ENCODE data around the gene NYAP2.

NYAP2 gene

DNA sequence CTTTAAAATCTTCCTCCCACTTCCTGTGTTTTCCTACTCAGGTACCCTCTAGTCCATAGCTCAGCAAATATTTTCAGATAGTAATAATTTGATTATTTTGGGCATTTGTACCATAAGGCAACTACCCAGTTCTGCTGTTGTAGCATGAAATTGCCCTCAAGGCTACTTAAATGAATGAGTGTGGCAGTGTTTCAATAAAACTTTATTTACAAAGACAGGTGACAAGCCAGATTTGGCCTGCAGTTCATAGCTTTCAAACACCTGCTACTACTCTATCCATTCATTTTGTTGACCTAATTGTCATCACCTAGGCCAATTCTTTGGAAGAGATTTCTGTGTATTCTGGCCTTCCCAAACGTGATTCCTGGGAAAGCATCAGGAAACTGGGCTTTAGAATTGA is 28.9 kb downstream of the NYAP2 start:
- DNase-seq (ENCODE audit: low spot score) (no peak), FAIRE-seq (no peak)

DNA sequence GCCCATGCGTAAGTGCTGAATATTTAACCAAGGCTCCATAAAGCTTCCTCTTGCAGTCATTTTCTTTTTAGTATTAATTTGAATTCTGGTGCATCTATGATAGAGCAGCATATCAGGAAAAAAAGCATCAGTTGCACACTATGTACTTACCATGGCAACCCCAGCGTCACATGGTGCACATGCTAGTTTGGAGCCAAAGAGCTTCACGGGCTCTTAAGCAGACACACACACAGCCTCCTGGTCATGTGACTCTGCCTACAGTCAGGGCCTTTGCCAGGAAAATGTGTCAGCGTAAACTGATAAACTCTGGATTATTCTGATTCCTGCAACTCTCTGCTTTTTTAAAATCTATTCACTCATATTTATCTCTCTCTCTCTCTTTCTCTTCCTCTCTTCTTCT is 30.2 kb downstream of the NYAP2 start:
- DNase-seq (ENCODE audit: low spot score): no peak
- no peak for FAIRE-seq

DNA sequence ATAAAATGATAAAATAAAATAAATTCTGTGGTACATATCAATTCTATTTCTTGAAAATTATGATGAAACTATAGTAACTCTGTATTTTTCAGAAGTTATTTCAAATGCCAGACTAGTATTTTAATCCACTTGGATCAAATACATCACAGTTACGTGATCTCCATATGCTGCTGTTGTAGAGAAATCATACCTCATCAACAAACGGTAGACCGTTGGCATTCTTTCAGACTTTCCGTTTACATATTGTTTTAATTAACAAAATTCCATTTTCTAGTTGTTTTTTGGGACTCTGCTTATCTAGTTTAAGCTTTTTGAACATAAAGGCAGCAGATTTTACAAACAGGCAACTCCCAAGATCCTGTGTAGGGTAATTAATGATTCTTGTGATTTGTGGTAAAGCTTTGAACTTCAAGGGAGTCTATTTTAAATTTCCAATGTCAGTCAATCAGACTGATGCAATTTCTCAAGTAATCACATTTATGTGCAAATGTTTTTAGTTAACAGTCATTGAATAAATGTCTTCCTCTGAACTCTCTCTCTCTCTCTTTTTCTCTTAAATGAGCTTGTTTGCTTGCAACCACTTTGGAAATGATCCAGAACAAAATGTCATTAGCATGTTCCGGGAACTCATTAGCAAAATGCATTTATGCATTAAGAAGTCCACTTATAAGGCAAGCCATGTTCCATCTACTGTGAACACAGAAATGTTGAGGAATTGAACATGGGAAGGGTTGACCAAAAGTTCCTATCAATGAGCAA is 31.8 kb downstream of the NYAP2 start:
- FAIRE-seq (no peak), DNase-seq (ENCODE audit: low spot score) (no peak)

DNA sequence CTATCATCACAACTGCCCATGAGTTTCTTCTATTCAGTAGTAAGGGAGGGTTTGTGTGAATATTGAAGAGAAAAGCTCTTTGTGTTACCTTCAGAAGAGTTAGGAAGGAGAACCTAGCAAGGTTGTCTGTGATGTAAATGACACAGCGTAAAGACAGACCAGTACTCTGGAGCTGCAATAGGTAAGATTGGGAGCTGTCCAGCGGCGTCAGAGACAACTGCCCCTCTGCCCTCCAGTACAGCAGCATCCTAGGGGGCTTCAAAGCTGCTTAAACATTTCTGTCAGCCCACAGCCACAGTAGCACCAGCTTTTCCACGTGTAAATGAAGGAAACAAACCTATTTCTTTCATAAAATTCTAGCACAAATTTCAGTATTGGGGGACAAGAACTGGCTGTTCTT is 34.5 kb downstream of the NYAP2 start:
- no peak for DNase-seq (ENCODE audit: low spot score)
- no peak for FAIRE-seq

DNA sequence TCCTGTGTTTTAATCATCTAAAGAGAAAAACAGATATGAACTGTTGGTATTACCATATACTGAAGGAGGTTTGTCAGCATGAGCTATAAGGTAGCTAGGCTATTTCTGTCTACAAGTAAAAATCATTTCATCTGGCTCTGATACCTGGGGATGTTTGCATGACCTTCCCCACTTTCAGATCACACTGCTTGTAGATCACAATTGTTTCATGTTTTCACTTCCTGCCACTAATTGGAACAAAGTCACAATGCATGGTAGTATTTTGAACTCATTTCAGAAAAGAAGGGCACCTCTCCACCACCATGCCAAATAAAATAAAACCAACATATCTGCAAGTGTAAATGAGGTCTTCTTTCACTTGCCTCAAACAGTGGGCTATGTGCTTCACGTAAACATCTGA is 37.8 kb downstream of the NYAP2 start:
- DNase-seq (ENCODE audit: low spot score) (no peak), FAIRE-seq (no peak)

DNA sequence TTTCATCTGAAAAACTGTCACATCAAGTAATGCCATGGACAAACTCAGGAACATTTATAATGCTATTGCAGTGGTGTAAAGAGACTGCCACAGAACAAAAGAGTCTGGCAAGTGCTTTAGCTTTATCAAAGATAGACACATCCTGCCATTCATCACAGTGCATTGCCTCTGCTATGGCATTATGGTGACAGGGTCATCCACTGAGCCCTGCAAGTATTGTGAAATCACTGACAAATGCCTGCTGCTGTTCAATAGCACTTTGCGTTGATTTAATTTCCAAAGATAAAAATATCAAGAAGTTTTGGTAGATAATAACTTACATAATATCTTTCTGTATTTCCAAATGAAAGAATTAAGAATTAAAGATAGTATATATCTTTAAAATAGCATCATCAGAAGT is 38.7 kb downstream of the NYAP2 start:
- DNase-seq (ENCODE audit: low spot score) (no peak), FAIRE-seq (no peak)

DNA sequence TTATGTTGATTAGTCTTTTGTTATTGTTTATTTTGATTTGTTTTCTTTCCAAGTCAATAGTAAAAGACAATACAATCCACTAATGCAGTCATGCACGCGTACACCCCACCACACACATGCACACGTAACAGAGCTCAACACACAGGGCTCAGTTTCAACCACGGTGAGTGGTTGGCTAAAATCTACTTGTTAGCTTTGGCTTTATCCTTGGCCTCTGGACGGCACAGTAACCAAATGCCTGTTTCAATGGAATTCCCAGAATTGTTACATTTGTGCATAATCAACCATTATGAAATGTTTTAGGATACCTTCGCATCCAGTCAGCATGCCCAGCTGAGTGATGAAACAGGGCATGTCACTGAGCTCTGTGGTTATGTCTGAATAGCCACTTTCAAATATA is 53.2 kb downstream of the NYAP2 start:
- DNase-seq (ENCODE audit: low spot score): no peak
- no peak for FAIRE-seq

DNA sequence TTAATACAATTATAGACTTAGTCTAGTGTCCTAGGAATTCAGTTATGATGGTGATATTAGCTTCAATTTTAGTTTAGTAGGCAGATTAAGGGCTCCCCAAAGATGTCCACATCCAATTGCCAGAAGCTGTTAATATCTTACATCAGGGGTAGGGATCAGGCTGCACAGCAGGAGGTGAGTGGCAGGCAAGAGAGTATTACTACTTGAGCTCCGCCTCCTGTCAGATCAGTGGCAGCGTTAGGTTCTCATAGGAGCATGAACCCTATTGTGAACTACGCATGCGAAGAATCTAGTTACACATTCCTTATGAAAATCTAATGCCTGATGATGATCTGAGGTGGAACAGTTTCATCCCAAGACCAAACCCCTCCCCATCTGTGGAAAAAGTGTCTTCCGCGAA is 54.9 kb downstream of the NYAP2 start:
- FAIRE-seq (no peak), DNase-seq (ENCODE audit: low spot score) (no peak)

DNA sequence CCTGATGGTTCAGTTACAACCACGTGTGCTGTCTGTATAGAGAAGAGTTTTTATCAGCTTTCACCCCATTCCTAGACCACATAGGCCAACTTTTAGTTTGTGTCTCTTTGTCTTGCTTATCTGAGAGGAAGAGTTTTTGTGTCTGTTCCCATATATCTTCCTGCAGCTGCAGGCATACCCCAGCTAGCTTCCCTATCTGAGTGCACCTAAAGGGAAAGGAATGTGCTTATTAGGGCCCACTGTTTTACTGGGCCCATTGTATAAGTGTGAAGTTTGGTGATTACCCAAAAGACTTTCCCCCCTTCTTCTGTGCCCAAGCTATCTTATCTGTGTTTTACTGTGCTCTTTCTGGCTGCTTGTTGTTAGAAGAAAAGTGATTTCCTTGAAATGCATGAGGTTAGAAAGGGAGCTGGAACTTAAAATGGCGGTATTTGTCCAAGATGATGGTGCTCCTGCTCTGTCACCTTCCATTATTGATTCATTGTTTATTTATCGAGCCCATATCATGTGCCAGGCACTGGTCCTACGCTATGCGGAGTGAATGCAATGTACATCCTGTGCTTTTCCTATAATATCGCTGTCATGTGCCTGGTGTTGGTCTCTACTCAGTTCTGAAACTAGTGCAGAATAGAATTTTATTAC is 57.2 kb downstream of the NYAP2 start:
- DNase-seq (ENCODE audit: low spot score) (no peak), FAIRE-seq (no peak)

DNA sequence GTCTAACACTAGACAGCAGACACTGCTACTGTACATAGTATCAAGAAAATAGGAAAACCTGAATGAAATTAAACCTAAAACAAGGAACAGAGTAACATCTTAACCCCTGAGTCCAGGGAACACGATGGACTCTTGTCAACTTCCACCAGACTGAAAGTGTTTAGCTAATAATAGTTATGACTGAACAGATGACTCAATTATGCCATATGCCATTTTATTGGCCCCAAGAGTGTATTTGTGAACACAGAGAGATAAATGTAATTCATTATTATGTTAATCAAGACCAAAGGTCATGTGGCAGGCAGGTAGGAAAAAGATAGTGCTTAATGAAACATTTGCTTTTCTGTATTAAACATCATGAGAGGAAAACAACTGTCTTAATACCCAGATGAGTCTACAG is 58.0 kb downstream of the NYAP2 start:
- no peak for FAIRE-seq
- no peak for DNase-seq (ENCODE audit: low spot score)

DNA sequence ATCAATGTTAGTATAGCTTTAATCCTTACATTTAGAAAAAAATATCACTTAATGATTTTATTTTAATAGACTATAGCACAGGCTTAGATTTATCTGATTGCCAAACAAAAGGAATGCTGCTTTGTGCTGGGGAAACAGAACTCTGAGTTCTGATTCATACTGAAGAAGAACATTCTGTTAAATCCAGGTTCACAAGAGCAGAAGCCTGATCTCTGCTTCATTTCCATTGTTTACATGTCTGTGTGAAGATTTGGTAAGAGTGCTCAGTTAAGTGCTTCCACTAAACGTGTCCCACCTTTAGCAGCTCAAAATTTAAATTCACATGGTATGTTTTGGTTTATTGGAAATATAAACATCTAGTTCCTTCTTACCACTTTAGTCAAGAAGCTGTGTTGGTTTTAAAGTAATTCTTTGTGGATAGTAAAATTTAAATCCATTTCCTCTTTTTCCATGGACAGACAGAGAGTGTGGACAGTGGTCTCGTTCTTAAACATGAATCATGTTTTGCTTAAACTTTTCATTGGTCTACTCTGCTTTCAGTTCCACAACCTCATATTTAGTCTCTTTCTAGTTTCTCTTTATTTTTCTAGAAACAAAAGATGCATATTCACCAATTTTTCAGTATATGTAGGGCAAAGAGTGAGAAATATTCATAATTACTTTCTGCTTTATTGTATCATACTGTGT is 59.1 kb downstream of the NYAP2 start:
- no peak for FAIRE-seq
- DNase-seq (ENCODE audit: low spot score): no peak

DNA sequence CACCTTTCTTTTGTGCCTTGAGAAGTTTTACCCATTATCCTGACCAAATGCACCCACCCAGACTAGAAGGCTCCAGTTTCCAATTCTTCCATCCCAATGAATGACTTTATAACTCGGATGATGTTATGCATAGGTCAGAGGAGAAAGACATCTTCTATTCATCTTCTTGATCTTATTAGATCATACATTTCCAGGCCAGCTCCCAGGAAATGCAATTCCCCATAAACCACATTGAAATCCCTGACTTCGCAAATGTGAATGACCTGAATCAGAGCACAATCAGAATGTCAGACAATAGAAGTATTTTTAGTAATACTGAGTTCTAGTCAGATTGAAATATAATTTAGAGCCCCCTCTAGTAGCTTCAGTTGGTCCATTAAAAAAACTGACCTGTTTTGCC is 62.9 kb downstream of the NYAP2 start:
- DNase-seq (ENCODE audit: low spot score): no peak
- FAIRE-seq: no peak

DNA sequence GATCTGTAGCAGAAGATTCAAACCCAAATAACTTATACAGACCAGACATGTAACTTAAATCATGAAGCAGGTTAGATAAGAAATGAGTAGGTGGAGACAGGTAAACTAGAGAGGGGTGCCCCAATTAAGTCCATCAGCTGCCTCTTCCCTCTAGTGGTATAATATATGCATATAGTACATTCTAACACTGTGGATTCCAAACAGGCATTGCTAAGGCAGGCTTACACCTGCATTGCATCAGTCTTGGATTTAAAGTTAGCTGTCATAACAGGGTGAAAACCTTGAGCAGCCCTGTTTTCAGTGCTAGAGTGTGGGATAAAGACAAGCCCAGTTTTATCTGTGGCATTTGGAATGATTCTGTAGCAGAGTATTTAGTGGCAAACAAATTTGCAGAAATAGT is 63.4 kb downstream of the NYAP2 start:
- FAIRE-seq: no peak

DNA sequence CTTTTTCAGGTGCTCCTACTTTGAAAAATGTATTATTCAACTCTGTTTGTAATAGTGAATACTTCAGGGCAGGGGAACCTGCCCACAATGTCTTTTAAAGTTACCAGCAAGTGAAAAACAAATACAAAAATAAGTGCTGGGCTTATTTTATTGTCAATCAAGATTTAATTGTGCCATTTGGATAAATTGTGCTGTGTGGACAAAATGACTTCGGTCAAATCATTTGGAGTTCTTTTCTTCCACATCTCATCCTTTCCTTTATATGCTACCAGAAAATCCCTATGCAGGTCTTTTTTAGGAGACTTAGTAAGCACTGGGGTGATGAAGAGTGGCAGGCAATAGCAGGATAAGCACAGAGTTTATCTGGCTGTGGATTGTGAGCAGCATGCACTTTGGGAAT is 63.9 kb downstream of the NYAP2 start:
- FAIRE-seq (no peak), DNase-seq (ENCODE audit: low spot score) (no peak)

More for the DNA sequence above, 63.4 kb downstream of the NYAP2 start:
- DNase-seq (ENCODE audit: low spot score): no peak

DNA sequence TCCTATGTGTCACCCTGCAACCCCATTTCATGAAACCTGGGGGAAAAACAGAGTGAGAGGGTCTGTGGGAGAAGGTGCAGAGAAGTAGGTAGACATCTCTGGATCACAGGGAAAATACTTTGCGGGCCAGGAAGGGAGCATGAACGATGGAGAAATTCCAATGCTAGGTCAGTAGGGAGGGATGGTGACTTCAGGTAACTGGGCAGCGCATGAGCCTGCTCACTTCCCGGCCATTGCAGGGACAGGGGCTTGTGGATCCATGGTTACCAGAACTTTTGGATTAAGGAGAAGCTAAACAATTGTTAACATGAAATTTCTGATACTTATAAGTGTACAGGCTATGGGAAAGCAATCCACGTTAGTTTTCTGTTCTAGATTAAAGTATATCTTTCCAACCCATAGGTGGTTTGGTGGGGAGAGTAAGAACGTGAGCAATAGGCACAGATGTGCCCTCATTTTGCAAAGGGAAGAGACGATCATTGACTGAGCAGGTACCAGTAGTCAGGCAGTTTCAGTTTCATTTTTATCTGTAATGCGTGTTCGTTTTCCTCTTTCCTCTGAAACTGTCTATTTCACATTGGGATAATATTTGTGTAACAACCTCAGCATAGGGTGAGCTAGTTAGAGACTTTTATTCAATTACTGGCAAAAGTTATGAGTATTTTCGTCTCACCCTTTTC is 65.0 kb downstream of the NYAP2 start:
- no peak for FAIRE-seq
- no peak for DNase-seq (ENCODE audit: low spot score)

DNA sequence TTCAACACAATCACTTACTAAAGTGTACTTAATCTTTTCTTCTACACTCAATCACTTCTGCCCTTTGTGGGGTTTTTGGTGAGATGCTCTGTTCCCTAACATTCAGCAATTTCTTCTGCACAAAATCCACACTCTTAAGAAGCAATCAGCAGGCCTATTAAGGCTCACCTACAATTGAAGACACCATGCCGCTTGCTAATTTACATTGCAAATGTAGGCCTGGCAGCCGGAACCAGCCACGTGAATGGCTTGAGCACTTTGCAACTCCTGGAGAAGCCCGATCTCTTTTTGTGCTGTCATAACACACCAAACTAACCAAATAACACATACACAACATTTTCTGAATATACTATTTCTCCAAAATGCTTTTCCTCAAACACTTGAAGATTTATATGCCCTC is 66.3 kb downstream of the NYAP2 start:
- DNase-seq (ENCODE audit: low spot score): no peak
- no peak for FAIRE-seq

DNA sequence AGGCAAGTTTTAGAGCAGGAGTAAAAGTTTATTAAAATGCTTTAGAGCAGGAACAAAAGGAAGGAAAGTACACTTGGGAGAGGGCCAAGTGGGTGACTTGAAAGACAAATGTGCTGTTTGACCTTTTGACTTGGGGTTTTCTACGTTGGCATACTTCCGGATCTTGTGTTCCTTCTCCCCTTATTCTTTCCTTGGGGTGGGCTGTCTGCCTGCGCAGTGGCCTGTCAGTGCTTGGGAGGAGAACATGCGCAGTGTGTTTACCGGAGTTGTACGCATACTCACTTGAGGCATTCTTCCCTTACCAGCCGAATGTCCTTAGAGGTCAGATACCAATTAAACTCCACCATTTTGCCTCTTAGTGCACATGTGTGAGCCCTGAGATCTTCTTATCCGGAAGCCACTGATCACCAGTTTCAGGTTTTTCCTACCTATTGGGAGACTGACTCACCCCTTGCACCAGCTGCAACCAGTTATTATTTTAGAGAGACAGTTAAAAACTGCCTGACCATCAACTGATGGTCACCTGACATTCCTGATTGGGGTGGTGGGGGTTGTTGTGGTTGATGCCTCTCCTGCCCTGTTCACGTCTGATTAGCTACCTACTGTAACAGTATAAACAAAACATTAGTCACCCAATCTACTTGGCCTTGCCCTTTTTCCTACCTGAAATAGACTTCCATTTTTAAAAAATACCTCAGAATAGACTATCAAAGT is 67.5 kb downstream of the NYAP2 start:
- DNase-seq (ENCODE audit: low spot score) (no peak), FAIRE-seq (no peak)

DNA sequence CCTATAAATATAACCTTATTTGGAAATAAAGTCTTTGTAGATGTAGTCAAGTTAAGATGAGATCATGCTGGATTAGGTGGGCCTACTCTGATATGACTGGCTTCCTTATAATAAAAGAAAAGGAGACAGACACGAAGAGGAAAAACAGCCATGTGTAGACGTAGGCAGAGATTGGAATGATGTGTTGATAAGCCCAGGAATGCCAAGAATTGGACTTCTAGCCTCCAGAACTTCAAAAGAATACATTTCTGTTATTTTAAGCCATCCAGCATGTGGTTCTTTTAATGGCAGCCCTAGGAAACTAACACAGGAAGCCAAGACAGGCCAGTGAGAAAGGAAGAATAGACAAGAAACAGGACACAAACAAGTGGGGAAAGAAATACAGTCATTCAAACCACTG is 68.6 kb downstream of the NYAP2 start:
- no peak for FAIRE-seq

DNA sequence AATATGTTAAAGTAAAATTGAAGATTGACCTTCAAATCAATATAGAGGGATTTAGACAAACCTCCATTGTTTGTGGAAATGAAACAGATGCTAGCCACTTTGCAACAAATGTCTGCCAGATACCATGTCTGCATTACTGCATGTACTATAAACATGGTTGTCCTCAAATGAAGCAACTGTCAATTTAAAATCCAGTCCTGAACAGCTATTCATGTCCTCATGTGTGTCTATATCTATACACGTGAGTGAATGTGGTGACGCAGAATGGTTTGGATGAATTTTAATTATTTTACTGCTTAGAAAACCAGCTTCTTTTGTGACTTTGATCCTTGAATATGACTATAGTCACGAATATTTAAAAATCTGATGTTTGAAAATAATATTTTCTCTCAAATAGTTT is 71.5 kb downstream of the NYAP2 start:
- FAIRE-seq: no peak
- no peak for DNase-seq (ENCODE audit: low spot score)

More for the DNA sequence above, 68.6 kb downstream of the NYAP2 start:
- no peak for DNase-seq (ENCODE audit: low spot score)

DNA sequence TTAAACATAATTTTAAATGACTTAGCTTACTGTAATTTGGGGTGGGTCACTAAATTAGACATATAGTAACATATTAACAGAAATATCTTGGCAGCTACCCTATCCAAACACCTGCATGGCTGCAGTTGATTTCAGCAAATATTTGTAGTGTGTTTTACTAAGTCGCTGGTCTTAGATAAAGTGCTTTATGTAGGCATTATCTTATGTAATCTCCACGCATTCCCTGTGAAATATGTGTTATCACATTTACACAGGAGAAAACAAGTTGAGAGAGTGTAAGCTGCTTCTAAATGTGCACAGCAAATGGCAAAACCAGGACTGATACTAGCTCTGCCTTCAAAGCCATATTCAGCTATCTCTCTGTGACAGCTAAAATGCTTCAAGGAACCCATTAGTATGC is 72.0 kb downstream of the NYAP2 start:
- no peak for FAIRE-seq

DNA sequence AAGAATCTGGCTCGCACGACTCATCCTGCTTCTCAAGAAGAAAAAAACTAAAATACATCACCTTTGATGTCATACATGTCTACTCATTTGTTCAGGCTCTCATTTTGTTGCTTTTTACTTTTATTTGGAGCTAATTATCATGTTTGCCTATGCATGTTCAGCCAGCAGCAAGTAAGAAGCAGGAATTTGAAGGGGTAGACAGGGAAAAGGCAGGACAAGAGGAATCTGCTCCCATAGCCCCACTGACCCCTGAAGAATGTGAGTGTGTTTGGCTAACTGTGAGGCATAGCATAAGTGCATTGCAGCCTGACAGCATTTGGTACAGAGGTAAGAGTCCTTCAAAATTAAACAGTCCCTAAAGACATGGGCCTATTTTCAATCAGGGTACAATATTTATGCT is 72.7 kb downstream of the NYAP2 start:
- FAIRE-seq (no peak), DNase-seq (ENCODE audit: low spot score) (no peak)

More for the DNA sequence above, 72.0 kb downstream of the NYAP2 start:
- no peak for DNase-seq (ENCODE audit: low spot score)

DNA sequence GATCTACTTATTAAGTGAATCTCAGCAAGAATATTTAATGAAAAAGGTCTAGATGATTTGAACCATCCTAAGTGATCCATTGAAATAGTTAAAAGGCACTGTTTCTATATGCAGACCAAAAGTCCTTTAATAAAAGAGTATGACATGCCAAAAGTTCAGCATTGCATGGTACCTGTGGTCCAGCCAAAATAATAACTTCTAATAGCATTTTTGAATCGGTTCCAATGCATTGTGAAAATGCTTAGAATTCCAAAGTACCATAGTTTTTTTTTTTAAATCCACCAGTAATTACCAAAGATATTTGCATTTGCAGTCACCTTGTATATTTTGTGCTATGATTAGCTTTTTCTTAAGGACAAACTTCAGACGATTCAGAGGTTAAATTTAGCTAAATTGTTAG is 79.9 kb downstream of the NYAP2 start:
- FAIRE-seq: no peak
- no peak for DNase-seq (ENCODE audit: low spot score)

All from RCC 7860 (cell line).